Fibroblast of lung (primary cell): ENCODE measurements around the gene KRT16.

Source experiments
- CTCF ChIP-seq, 2 donors: IDR thresholded peaks in 1 of 2; conservative IDR thresholded peaks in 1 of 2; 1 replicate in 1 of 2; 2 replicates in 1 of 2; pipeline ENCODE4 v1.5.1; 2011 to 2012; ENCODE audit warnings: low read length in 2 of 2, control low read depth in 1 of 2, inconsistent platforms in 1 of 2, low read depth in 1 of 2, mild to moderate bottlenecking in 1 of 2
- EZH2 ChIP-seq: IDR thresholded peaks from 2 replicates; pipeline ENCODE4 v1.5.1; 2012; ENCODE audit warnings: low read length, control low read depth, mild to moderate bottlenecking; ENCODE audit errors: missing control alignments

DNA sequence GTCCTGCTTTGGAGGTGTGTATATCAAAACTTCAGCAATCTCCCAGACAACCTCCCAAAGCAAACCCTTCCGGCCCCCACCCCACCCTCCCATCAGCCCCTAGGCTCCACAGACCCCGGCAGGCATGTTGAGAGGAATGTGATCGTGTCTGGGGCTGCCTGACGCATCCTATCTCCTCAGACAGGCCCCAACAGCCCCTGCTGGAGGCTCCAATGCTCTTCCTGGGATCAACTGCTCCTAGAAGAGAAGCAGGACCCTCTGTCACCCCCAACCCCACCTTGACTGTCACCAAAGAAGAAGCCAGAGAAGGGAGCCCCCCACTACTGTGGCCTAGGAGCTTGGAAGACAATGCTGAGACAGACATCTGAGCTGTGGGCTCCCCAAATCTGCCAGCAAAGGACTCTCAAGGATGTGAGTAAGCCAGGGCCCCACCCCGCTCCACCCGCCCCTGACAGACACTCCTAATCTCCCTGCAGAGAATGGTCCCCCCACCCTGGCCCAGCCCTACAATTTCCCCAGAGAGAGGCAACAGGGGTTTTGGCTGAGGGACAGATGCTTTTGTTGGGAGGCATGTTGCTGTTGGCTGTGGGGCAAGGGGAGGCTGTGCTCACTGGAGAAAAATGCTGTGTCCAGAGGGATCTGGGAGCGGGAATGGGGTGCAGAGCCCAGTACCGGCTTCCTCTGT lies 24.3 kb downstream of the KRT16 start:
- TF ChIP-seq CTCF (conservative IDR thresholded peaks at IDR 0.05 in 1 of 2, IDR thresholded peaks at IDR 0.05 in 1 of 2; ENCODE audit: low read depth in 1 of 2, low read length in 2 of 2) (no peak), EZH2 (no peak)
